GM13976 (cell line): ENCODE measurements around the gene ADD2.

ENCODE experiments used
- DNase-seq: peaks from one replicate; pipeline ENCODE4 v3.0.0; 2012; ENCODE audit warnings: low spot score
- in situ Hi-C: fragments of 300-500 bp; cut with MboI; formaldehyde crosslinking; loops from one replicate; pipeline ENCODE4 v1.12.0; 2022; ENCODE audit warnings: low sequenced_read_pairs, mixed read lengths, inconsistent platforms; ENCODE audit not compliant: unreplicated experiment
- TF ChIP-seq, protein P1 (sequence below): IDR thresholded peaks from 2 replicates; pipeline ENCODE4 v1.5.1; 2012; ENCODE audit warnings: borderline replicate concordance, mild to moderate bottlenecking; ENCODE audit not compliant: insufficient read depth; ENCODE audit errors: extremely low read depth, missing control alignments, control extremely low read depth

Gene ADD2

DNA sequence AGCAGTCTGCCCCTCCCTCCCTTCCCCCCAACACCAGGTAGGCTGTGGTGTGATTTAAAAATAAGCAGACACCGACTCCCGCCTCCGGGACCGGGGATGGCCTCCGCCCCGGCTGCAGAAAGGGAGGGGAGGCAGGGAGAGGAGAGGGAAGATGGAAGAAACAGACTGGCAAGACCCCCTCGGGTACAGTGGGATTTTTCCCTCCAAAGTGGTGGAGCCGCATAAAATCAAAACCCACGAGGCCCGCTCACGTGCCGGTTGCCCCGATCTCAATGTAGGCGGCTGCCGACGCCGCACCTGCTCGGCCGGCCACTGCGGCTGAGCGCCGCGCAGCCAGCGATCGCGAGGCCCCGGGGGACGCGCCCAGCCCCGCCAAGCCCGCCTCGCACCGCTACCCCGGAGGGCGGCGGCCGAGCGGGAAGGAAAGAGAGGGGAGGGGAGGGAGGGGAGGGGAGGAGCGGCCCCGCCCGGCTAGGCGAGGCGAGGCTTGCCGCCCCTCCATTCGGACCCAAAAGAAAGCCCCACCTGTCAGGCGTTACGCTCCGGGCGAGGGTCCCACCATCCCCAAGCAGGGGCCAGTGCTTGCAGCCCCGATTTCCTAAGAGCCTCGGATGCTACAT lies 811 bp downstream of the ADD2 start:
- TF ChIP-seq, protein P1, sequence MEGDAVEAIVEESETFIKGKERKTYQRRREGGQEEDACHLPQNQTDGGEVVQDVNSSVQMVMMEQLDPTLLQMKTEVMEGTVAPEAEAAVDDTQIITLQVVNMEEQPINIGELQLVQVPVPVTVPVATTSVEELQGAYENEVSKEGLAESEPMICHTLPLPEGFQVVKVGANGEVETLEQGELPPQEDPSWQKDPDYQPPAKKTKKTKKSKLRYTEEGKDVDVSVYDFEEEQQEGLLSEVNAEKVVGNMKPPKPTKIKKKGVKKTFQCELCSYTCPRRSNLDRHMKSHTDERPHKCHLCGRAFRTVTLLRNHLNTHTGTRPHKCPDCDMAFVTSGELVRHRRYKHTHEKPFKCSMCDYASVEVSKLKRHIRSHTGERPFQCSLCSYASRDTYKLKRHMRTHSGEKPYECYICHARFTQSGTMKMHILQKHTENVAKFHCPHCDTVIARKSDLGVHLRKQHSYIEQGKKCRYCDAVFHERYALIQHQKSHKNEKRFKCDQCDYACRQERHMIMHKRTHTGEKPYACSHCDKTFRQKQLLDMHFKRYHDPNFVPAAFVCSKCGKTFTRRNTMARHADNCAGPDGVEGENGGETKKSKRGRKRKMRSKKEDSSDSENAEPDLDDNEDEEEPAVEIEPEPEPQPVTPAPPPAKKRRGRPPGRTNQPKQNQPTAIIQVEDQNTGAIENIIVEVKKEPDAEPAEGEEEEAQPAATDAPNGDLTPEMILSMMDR = no peak
- in situ Hi-C loops = no loop called here
- DNase-seq = peak; percentile 55

DNA sequence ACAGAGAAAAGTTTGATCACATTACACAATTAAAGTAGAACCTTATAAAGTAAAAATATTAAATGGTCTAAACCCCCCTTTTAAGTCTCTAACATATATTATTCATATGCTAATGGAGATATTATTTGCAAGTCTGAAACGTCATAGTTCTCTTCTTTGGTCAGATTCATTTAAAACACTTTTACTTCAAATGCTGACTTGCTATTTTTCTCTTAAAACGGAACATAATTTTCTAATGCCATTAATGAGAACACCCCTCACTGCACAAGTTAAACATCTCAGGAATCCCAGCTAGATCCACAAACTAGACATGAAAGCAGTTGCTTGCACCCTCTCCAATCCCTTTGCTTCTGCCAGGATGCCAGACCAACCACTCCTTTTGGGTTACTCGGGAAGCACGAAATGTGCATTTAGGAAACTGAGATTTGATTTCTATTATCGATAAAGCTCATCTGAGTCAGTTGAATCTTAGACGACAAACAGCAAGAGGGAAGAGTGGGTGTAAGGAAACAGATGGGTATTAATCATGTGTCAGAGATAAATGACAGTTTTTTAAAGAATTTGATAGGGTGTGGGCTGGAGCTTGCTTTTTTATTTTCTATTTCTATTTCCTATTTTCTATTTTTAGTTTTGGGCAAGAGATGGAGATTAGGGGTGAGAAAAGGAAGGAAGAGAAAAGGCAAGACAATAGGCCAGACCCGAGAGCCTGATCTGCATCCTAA lies 1.5 kb downstream of the ADD2 start:
- in situ Hi-C loops = no loop called here
- TF ChIP-seq, protein P1 = no peak
- no peak for DNase-seq

DNA sequence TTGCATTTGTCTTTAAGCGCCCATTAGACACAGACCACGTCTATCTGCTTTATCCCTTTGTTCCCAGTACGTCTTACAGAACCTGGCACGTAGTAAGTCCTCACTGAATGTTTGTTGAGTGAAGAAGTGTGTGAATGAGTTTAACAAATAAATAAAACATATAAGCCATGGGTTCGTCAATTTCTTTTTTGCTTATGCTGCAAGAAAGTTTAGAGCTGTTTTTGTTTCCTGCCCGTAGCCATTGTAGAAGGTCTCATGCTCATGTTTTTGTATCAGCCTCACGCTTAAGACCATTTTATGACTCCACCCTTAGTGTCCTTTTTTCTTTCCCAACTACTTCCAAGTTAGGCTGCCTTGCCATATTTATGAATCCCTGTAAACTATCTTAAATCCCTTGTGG lies 2.5 kb downstream of the ADD2 start:
- TF ChIP-seq, protein P1 = no peak
- in situ Hi-C loops = no loop called here
- DNase-seq = no peak

DNA sequence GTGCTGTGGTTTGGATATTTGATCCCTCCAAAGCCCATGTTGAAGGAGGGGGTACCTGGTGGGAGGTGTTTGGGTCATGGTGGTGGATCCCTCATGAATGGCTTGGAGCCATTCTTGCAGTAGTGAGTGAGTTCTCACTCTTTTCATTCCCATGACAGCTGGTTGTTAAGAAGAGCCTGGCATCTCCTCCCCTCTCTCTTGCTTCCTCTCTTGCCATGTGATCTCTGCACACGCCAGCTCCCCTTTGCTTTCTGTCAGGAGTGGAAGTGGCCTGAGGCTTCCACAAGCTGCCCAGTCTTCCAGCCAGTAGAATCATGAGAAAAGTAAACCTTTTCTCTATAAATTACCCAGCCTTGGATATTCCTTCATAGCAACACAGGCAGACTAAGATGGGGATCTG lies 8.6 kb downstream of the ADD2 start:
- in situ Hi-C loops = no loop called here
- TF ChIP-seq, protein P1 = no peak
- no peak for DNase-seq

DNA sequence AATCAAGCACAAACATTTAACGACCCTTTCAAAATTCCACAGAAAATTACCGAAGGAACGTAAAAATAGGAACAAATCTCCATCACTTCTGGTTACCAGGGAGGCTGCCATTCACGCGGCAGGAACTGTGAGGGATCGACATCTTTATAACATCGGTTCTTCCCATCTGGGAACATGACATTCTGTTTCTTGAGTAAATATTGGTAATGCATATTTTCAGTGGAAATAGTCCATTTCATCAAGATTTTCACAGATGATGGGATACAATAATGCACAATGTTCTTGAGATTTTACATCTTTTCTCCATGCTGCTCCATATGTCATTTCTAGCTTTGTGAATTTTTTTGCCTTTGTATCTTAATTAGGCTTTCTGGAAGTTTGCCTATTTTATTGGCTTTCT lies 10.0 kb downstream of the ADD2 start:
- DNase-seq = no peak
- TF ChIP-seq, protein P1 = no peak
- in situ Hi-C loops = no loop called here

DNA sequence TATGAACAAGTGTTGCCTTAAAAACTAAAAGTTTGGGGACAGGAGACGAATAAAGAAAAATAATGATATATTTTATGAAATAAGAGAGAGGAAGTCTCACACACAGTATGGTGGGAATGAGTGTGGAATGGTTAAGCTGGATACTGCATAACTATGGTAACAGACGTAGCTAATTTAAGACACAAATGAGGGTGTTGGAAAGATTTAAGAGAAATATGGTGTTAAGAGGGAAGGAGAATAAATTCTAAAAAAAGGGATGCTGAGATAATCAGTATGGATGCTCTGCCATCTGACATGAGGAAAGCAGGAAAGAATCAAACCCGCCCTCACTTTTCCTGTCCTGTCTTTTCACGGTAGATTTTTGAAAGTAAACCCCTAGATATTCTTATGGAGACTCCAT lies 10.6 kb downstream of the ADD2 start:
- TF ChIP-seq, protein P1 = no peak
- DNase-seq = no peak
- in situ Hi-C loops = no loop called here
